Pancreas (tissue), 10 donors: ENCODE measurements around the gene PODXL2. TPM values are rescaled to one million over a fixed set of nuclear protein-coding genes. Genes with fewer than 3 reads are reported as not detected.

ENCODE experiments used
- ATAC-seq, 4 donors: fragments of 200-7000 bp; cut with Tn5 transposase; one replicate each; pipeline versions ENCODE4 v1.8.0 to v1.9.1; 2020; ENCODE audit warnings: mild to moderate bottlenecking in 4 of 4, moderate library complexity in 4 of 4
- DNase-seq, 6 donors: peaks; one replicate each; pipeline ENCODE4 v3.0.0-alpha.2; 2020
- FAIRE-seq: peaks from 2 replicates; lab custom pipeline; 2012; peaks lifted over from hg19 to GRCh38; lab: Jason Lieb, UNC
- H3K27ac ChIP-seq, 4 donors: fragments of 200-600 bp; sonication (generic); 1 replicate in 3 of 4; 2 replicates in 1 of 4; pipeline versions ENCODE4 v1.5.0 to v1.8.0; 2020
- H3K27me3 ChIP-seq, 4 donors: fragments of 200-600 bp; one replicate each; pipeline ENCODE4 v1.8.0; 2021
- H3K36me3 ChIP-seq, 3 donors: fragments of 200-600 bp; sonication (generic) in 1 of 3; one replicate each; pipeline versions ENCODE4 v1.5.0 to v1.8.0; 2020 to 2021
- H3K4me1 ChIP-seq, 3 donors: fragments of 200-600 bp; one replicate each; pipeline ENCODE4 v1.8.0; 2021
- H3K4me3 ChIP-seq, 4 donors: fragments of 200-600 bp; sonication (generic) in 2 of 4; one replicate each; pipeline versions ENCODE4 v1.5.0 to v1.8.0; 2020 to 2021
- H3K9me3 ChIP-seq, 4 donors: fragments of 200-600 bp; one replicate each; pipeline ENCODE4 v1.8.0; 2021
- CTCF ChIP-seq, 4 donors: fragments of 200-600 bp; sonication (generic) in 3 of 4; IDR thresholded peaks; one replicate each; pipeline versions ENCODE4 v1.5.0 to v1.8.0; 2021; ENCODE audit warnings: antibody characterized with exemption in 4 of 4
- WGBS, 2 donors: extraction: QIAGEN DNeasy Blood & Tissue Kit; methylation state at CpG; one replicate each; pipeline ENCODE4 v1.1.7; 2013; 5-methylcytosine and 5-hydroxymethylcytosine counted together
- intact Hi-C, 3 donors: fragments of 100-400 bp; cut with DNase I; formaldehyde crosslinking; loops; one replicate each; pipeline versions ENCODE4 v1.11.1 to v1.14.2; 2022
- polyA plus RNA-seq, 2 donors: library from polyadenylated mRNA; stranded (reverse); fragments of 200-250 nt; gene quantifications; one replicate each; pipeline ENCODE4 v1.2.3, GENCODE V29; 2013
- total RNA-seq, 6 donors: library from RNA; stranded (reverse); fragmentation: NEBNext Ultra II Directional in 4 of 6; extraction: Animal tissue kit (Norgen Biotek cat#: 25700) in 4 of 6; gene quantifications; one replicate each; pipeline versions ENCODE4 v1.2.1 to v1.2.4, GENCODE V29; 2021 to 2023
- donor health status: healthy with polysubstance abuse.
- donor health status: DM: no; HTN: no; CAD: no; lungs with moderate emphysema.
- donor health status: DM: no; HTN: no; CAD: no.
- donor health status: control.
- donor health status: control.
- donor health status: Bipolar disorder and iron deficiency.
- donor health status: DM: yes; HTN: yes; CAD: no.
- donor health status: DM: no; HTN: no; CAD: no.
- donor health status: DM: no; HTN: no; CAD: no.
- donor health status: DM: yes; HTN: yes; CAD: no.

Gene PODXL2
- total and polyA plus RNA-seq, 8 donors: 2.5 to 18.1 (median 5.7) TPM

GRCh38 chr3:127678315-127678599 lies 49.3 kb downstream of the PODXL2 start:
- WGBS, 2 donors: 95% methylated on average over 8 of the region's 8 CpGs
- FAIRE-seq (no peak), DNase-seq (no peak), ATAC-seq (no peak)
- intact Hi-C loops: no loop called here
- no peaks in the 10 kb centered on the region for H3K36me3 ChIP-seq
- no peaks in the 10 kb centered on the region for H3K9me3 ChIP-seq
- H3K4me3 ChIP-seq: no peak overlapping the region
- no peak overlapping the region for H3K27ac ChIP-seq
- no peaks in the 10 kb centered on the region for H3K4me1 ChIP-seq
- TF ChIP-seq CTCF (IDR thresholded peaks at IDR 0.05): no peak
- no peaks in the 10 kb centered on the region for H3K27me3 ChIP-seq

- peak in 3 of 6 donors; percentile 5 to 36 (median 15) for DNase-seq
- Histone ChIP-seq H3K27ac (no peak overlapping the region), H3K36me3 (no peaks in the 10 kb centered on the region), H3K4me1 (no peaks in the 10 kb centered on the region), H3K4me3 (no peak overlapping the region), H3K27me3 (no peaks in the 10 kb centered on the region), H3K9me3 (no peaks in the 10 kb centered on the region)
- 87 to 92% methylated on average over 11 to 12 of the region's 12 CpGs for WGBS, 2 donors
- intact Hi-C loops: no loop called here
- no peak for ATAC-seq
- no peak for TF ChIP-seq CTCF (IDR thresholded peaks at IDR 0.05)
- FAIRE-seq: no peak
Measured at GRCh38 chr3:127678611-127679533, 49.9 kb downstream of the PODXL2 start.

GRCh38 chr3:127679534-127680145 lies 50.7 kb downstream of the PODXL2 start:
- H3K27me3 ChIP-seq: no peaks in the 10 kb centered on the region
- intact Hi-C loops: no loop called here
- no peak overlapping the region for H3K4me3 ChIP-seq
- TF ChIP-seq CTCF (IDR thresholded peaks at IDR 0.05): no peak
- no peaks in the 10 kb centered on the region for H3K9me3 ChIP-seq
- DNase-seq: peak in 3 of 6 donors; percentile 6 to 51 (median 20)
- H3K27ac ChIP-seq: no peak overlapping the region
- peak in 1 of 4 donors; percentile 7 for ATAC-seq
- no peaks in the 10 kb centered on the region for H3K36me3 ChIP-seq
- WGBS, 2 donors: 90 to 91% methylated on average over 21 of the region's 21 CpGs
- no peaks in the 10 kb centered on the region for H3K4me1 ChIP-seq
- FAIRE-seq: no peak

GRCh38 chr3:127680146-127680661 lies 51.2 kb downstream of the PODXL2 start:
- no peak for ATAC-seq
- no peak for FAIRE-seq

More at GRCh38 chr3:127680146-127680661, 51.2 kb downstream of the PODXL2 start:
- Histone ChIP-seq H3K27ac (no peak overlapping the region), H3K4me3 (no peak overlapping the region), H3K27me3 (no peaks in the 10 kb centered on the region), H3K36me3 (no peaks in the 10 kb centered on the region), H3K9me3 (no peaks in the 10 kb centered on the region), H3K4me1 (no peaks in the 10 kb centered on the region)
- WGBS, 2 donors: 95 to 96% methylated on average over 21 of the region's 21 CpGs
- intact Hi-C loops: no loop called here
- no peak for TF ChIP-seq CTCF (IDR thresholded peaks at IDR 0.05)
- peak in 2 of 6 donors; percentile 6 to 57 for DNase-seq
